ENCODE data around the gene LETM1.
"Not testable (repeated sequence)": the region's sequence is repeated elsewhere in the genome, so short reads cannot be mapped to it uniquely, and the experiment has no call there.

Gene LETM1

GRCh38 chr4:1851160-1851559, 4.8 kb downstream of the LETM1 start:
- no peak overlapping the region for H3K4me3 ChIP-seq (replicated peaks; ENCODE audit: low read depth, low read length)
- H3K27me3 ChIP-seq (replicated peaks; ENCODE audit: control insufficient read depth, insufficient read depth, low read length), result no peaks in the 10 kb centered on the region
- DNase-seq (ENCODE audit: extremely low read depth, insufficient read length), result no peak
- TF ChIP-seq CTCF (IDR thresholded peaks at IDR 0.05; ENCODE audit: insufficient read depth, low read length, poor library complexity, severe bottlenecking), result no peak
- peaks cover 3% of the 10 kb centered on the region for H3K36me3 ChIP-seq (ENCODE audit: control insufficient read depth, insufficient read depth, low read length)

GRCh38 chr4:1850276-1850675, 5.7 kb downstream of the LETM1 start:
- Histone ChIP-seq H3K4me3 (replicated peaks; ENCODE audit: low read depth, low read length) (peak overlapping the region; percentile 8; the same call in 1 of the 2 replicates), H3K36me3 (ENCODE audit: control insufficient read depth, insufficient read depth, low read length) (peaks cover 3% of the 10 kb centered on the region), H3K27me3 (replicated peaks; ENCODE audit: control insufficient read depth, insufficient read depth, low read length) (no peaks in the 10 kb centered on the region)
- no peak for TF ChIP-seq CTCF (IDR thresholded peaks at IDR 0.05; ENCODE audit: insufficient read depth, low read length, poor library complexity, severe bottlenecking)
- no peak for DNase-seq (ENCODE audit: extremely low read depth, insufficient read length)

GRCh38 chr4:1846580-1846979, 9.4 kb downstream of the LETM1 start:
- no peak for TF ChIP-seq CTCF (IDR thresholded peaks at IDR 0.05; ENCODE audit: insufficient read depth, low read length, poor library complexity, severe bottlenecking)
- peaks cover 13% of the 10 kb centered on the region for H3K36me3 ChIP-seq (ENCODE audit: control insufficient read depth, insufficient read depth, low read length)
- no peak for DNase-seq (ENCODE audit: extremely low read depth, insufficient read length)
- H3K27me3 ChIP-seq (replicated peaks; ENCODE audit: control insufficient read depth, insufficient read depth, low read length), result no peaks in the 10 kb centered on the region
- no peak overlapping the region for H3K4me3 ChIP-seq (replicated peaks; ENCODE audit: low read depth, low read length)

- not testable (repeated sequence) for DNase-seq (ENCODE audit: extremely low read depth, insufficient read length); H3K27me3 ChIP-seq (replicated peaks; ENCODE audit: control insufficient read depth, insufficient read depth, low read length); H3K4me3 ChIP-seq (replicated peaks; ENCODE audit: low read depth, low read length)
- H3K36me3 ChIP-seq (ENCODE audit: control insufficient read depth, insufficient read depth, low read length), result peaks cover 19% of the 10 kb centered on the region
These were observed 11.3 kb downstream of the LETM1 start for GRCh38 chr4:1844618-1845017.

GRCh38 chr4:1843852-1844251, 12.1 kb downstream of the LETM1 start:
- peaks cover 24% of the 10 kb centered on the region for H3K36me3 ChIP-seq (ENCODE audit: control insufficient read depth, insufficient read depth, low read length)

DNA sequence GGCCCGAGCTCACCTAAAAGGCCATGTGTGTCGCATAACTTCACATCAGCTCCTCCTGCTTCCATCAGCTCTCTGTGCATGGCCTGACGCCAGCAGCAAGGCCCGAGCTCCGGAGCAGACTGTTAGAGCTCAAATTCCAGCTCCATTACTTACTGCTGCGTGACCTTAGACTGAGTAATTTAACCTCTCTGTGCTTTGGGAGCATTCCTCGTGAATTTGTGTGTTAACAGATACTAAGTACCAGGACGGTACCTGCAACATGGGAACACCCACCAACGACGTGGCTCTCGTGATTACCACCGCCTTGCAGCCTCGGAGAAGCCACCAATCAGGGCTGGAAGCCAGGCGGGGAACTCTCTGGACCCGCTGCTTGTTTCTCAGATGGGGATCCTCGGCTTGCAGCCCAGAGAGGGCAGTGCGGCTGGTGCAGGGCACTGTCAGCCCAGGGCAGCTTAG, 12.9 kb downstream of the LETM1 start:
- Histone ChIP-seq H3K4me3 (replicated peaks; ENCODE audit: low read depth, low read length) (no peak overlapping the region), H3K27me3 (replicated peaks; ENCODE audit: control insufficient read depth, insufficient read depth, low read length) (no peaks in the 10 kb centered on the region), H3K36me3 (ENCODE audit: control insufficient read depth, insufficient read depth, low read length) (peaks cover 25% of the 10 kb centered on the region)
- no peak for TF ChIP-seq CTCF (IDR thresholded peaks at IDR 0.05; ENCODE audit: insufficient read depth, low read length, poor library complexity, severe bottlenecking)
- DNase-seq (ENCODE audit: extremely low read depth, insufficient read length), result no peak

More at GRCh38 chr4:1843852-1844251, 12.1 kb downstream of the LETM1 start:
- no peak for TF ChIP-seq CTCF (IDR thresholded peaks at IDR 0.05; ENCODE audit: insufficient read depth, low read length, poor library complexity, severe bottlenecking)
- DNase-seq (ENCODE audit: extremely low read depth, insufficient read length), result no peak
- no peak overlapping the region for H3K4me3 ChIP-seq (replicated peaks; ENCODE audit: low read depth, low read length)
- H3K27me3 ChIP-seq (replicated peaks; ENCODE audit: control insufficient read depth, insufficient read depth, low read length), result no peaks in the 10 kb centered on the region

Data from GM06990 (cell line).